Right forelimb (tissue), 1 donor: ENCODE measurements around the gene AKT2.
A peak's percentile ranks its signal among the peaks of the same experiment; 100 is the strongest.
"Not testable (repeated sequence)": the region's sequence is repeated elsewhere in the genome, so short reads cannot be mapped to it uniquely, and the experiment has no call there.

ENCODE experiments used
- DNase-seq: peaks from one replicate; pipeline ENCODE4 v3.0.0-alpha.2; 2018

Gene AKT2

GRCh38 chr19:40284501-40285352, at the start of gene AKT2:
Gene AKT2, minus strand, starts transcription at chr19:40285345. Its CDS starts 20,078 bp downstream, at chr19:40265267.
- DNase-seq = peak; percentile 69

DNA sequence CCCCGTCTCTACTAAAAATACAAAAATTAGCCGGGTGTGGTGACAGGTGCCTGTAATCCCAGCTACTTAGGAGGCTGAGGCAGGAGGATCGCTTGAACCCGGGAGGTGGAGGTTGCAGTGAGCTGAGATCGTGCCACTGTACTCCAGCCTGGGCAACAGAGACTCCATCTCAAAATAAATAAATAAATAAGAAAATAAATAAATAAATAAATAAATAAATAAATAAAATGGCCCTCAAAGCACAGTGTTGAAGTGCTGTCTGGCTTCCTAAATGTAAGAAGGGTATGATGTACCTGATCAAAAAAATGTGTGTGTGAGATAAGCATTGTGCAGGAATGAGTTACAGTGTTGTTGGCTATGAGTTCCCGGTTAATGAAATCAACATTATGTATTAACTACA, 47.9 kb upstream of the AKT2 start:
- DNase-seq = not testable (repeated sequence)

DNA sequence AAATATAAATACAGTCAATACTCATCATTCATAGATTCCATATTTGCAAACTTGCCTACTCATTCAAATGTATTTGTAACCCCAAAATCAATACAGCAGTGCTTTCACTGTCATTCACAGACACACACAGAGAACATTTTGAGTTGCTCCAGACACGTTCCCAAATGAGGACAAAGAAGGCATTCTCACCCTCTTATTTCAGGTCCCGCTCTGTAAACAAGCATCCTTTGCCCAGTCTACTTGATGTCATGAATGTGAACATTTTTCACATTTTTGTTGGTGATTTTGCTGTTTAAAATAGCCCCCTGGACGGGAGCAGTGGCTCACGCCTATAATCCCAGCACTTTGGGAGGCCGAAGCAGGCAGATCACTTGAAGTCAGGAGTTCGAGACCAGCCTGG, 47.5 kb upstream of the AKT2 start:
- DNase-seq = no peak

- DNase-seq = no peak
These were observed 45.9 kb upstream of the AKT2 start for GRCh38 chr19:40331052-40331451.

DNA sequence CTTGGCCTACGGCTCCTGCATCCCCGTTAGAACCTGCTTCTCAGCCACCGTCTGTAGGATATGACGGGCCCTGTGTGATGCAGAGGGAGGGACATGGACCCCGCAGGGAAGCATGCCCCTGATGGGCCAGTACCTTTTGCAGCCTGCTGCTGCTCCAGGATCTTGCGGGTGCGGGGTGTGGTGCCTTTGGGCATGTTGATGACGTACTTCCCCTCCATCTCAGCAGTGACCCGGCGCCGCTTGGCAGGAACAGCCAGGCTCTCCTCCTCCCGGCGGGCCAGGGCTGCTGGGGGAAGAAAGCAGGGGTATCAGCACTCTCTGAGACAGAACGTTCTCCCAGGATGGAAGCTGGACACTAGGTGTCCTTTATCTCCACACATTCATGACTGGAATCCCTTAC, 41.1 kb upstream of the AKT2 start:
- no peak for DNase-seq

GRCh38 chr19:40323705-40324104, 38.6 kb upstream of the AKT2 start:
- DNase-seq = no peak

DNA sequence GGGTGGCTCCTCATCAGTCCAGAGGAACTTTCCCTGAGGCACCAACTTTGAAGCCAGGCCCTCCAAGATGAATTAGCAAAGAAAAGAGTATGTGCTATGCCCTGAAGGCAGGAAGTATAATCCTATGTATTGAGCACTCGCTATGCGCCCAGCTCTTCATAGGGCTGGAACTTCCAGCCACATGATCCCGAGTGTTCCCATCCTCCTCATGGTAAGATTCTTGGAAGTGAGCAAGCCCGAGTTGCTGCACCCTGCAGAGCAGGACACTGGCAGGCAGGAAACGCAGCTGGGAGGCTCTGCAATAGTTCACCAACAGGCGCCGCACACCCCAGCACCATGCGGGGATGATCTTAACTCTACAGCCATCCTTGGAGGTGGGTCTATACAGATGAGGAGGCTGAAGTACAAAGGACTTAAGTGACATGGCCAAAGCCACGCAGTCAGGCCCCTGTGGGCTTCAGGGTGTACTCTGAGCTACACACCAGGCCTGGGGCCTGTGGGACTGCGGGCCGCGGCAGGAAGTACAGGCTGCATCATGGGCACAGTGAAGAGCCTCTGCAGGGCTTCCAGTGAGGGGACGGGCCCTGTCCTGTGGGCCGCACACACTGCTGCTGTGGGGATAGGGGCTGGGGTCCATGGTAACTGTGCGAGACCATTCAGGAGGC, 37.9 kb upstream of the AKT2 start:
- no peak for DNase-seq

GRCh38 chr19:40322271-40322610, 37.1 kb upstream of the AKT2 start:
- no peak for DNase-seq

DNA sequence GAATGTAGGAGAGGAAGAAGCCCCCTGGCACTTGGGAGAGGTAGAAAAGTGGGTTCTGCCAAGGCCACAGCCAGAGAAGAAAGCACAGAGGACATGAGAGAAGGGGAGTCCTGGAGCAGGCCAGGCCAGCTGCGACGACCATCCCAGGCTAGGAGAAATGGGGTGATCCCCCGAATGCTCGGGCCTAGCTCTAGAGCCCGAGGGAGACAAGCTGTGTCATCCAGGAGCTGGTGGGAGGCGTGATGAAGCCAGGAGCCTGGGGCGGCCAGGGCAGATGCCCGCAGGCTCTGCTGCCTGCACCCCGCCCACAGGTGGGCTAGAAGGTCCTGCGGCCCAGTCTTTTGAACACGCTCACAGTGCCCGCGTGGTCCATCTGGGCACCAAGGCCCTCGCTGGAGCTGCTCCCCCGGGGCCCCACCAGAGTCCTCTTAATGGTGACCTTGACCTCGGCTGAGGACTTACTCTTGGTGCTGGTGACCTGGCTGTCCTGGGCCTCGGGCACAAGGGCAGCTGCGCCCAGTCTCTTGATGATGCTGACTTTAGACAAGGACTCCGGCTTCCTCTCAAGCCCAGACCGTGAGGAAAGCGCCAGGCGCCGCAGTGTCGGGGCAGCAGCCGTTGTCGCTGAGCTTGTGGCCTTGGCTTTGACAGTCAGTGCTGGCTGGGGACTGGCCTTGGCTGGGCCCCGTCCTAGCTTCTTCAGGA, 36.6 kb upstream of the AKT2 start:
- DNase-seq = no peak

DNA sequence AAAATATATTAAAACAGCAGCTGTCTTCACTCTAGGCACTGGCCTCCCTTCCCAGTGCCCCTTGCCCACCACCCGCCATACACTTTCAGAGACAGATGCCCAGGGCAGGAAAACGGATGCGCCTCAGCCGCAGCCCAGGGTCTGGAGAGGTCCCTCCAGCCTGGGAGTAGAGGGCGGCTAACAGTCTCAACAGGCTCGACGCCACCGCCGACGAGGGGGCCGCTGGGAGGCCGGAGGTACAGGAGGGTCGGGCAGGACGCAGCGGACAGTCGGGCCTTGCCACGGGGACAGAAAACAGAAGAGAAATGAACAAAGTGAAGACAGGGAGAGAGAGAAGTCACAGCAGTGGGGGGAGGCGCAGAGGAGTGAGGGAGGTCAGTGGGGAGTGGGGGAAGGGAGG, 35.9 kb upstream of the AKT2 start:
- no peak for DNase-seq

GRCh38 chr19:40320558-40320935, 35.4 kb upstream of the AKT2 start:
- no peak for DNase-seq

DNA sequence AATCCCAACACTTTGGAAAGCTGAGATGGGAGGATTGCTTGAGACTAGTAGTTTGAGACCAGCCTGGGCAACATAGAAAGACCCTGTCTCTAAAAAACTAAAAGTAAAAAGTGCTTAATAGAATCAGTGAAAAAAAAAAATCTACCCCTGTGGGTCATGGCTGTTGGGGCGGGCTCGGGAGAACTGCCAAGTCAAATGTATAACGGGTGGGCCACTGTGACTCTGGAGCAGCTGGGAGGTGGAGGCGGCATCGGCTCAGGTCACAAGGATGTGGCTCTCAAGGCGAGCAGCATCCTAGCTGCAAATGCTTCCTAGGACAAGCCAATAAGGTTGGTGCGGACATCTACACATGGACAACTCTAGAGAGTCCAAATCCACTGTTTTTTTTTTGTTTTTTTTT, 32.2 kb upstream of the AKT2 start:
- DNase-seq = no peak

DNA sequence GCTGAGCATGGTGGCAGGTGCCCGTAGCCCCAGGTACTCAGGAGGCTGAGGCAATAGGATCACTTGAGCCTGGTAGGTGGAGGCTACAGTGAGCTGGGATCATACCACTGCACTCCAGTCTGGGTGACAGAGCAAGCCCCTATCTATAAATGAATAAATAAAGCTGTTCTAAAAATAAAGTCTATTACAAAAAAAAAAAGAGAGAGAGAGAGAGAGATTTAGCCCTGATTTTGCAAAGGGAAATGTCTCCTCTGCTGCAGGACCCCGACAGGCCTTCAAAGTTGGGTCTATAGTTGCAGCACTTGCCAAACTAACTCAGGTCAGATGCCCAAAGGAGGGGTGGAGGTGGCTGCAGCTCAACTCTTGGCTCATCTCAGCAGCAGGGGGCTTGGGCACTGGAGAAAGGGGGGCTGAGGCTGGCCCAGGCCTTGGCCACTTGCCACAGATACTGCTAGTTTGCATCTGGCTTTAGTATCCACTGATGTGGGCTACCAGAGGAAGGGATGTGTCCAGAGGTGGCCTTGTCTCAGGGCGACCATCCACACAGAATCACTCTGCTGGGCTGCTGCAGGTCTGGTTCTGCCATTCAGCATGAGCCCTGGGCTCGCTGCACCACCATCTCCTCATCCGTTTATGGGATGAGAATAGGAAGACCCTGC, 30.8 kb upstream of the AKT2 start:
- DNase-seq = no peak

DNA sequence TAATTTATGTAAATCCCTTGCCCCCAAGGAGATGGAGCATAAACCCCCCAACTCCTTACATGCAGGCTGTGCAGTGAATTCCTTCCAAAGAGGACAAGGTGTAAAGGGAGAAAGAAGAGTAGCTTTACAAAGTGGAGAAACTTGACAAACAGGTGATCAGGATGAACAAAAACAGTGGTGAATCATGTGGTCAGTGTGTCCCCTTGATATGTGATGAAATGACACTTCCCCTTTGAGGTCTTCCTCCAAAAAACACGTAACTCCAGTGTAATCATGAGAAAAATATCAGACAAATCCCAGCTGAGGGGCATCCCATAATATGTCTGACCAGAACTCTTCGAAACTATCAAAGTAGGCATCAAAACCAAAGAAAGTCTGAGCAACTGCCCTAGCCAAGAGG, 29.5 kb upstream of the AKT2 start:
- no peak for DNase-seq

DNA sequence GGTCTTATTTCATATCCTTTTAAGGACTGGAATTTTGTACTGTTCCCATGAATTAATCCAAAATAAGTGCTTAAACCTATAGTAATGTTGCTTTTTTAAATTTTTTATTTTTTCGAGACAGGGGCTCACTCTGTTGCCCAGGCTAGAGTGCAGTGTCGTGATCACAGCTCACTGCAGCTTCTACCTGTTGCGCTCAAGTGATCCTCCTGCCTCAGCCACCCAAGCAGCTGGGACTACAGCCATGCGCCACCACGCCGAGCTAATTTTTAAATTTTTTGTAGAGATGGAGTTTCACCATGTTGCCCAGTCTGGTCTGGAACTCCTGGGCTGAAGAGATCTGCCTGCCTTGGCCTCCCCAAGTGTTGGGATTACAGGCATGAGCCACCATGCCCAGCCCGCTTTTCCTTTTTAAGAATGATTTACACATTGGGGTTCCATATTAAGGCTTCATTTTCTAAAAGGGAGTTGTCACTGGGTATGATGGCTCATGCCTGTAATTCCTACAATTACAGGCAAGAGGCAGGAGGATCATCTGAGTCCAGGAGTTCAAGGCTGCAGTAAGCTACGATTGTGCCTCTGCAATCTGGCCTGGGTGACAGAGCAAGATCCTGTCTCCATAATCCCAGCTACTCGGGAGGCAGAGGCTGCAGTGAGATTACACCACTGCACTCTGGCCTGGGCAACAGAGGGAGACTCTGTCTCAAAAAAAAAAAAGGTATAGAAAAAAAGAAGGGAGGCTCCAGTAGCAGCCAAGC, 28.3 kb upstream of the AKT2 start:
- no peak for DNase-seq

- no peak for DNase-seq
These were observed 27.4 kb upstream of the AKT2 start for GRCh38 chr19:40312533-40312932.

DNA sequence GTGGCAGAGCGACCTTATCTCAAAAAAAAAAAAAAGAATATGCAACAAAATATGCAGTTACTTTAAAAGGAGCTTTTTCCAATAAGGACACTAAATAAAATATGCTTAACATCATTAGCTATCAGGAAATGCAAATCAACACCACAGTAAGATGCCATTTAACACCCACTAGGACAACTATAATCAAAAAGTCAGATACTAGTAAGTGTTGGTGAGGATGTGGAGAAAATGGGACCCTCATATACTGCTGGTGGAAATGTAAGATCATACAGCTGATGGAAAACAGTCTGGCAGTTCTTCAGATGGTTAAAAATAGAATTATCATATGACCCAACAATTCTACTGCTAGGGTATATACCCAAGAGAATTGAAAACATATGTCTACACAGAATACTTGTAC, 24.5 kb upstream of the AKT2 start:
- DNase-seq = no peak

GRCh38 chr19:40305403-40305802, 20.3 kb upstream of the AKT2 start:
- DNase-seq = peak; percentile 82

GRCh38 chr19:40304306-40304705, 19.2 kb upstream of the AKT2 start:
- no peak for DNase-seq

DNA sequence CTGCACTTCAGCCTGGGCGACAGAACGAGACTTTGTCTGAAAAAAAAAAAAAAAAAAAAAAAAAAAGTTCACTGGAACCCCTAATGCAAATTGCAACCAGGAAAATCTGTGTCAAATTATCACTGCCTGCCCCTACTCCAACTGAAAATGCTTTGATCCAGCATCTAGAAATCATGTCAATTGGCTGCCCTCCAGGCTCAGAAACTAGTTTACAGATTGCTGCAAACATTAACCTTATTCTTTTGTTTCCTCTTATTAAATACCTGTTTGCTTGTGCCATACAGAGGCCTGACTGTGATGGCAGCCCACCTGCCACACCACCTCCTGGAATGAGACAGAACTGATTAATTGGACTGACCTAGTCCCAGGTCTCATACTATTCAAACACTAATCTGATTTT, 18.6 kb upstream of the AKT2 start:
- no peak for DNase-seq

- no peak for DNase-seq
These were observed 17.3 kb upstream of the AKT2 start for GRCh38 chr19:40302224-40303011.

GRCh38 chr19:40300668-40301067, 15.5 kb upstream of the AKT2 start:
- no peak for DNase-seq
